ENCODE data around the gene B4GAT1.

DNA sequence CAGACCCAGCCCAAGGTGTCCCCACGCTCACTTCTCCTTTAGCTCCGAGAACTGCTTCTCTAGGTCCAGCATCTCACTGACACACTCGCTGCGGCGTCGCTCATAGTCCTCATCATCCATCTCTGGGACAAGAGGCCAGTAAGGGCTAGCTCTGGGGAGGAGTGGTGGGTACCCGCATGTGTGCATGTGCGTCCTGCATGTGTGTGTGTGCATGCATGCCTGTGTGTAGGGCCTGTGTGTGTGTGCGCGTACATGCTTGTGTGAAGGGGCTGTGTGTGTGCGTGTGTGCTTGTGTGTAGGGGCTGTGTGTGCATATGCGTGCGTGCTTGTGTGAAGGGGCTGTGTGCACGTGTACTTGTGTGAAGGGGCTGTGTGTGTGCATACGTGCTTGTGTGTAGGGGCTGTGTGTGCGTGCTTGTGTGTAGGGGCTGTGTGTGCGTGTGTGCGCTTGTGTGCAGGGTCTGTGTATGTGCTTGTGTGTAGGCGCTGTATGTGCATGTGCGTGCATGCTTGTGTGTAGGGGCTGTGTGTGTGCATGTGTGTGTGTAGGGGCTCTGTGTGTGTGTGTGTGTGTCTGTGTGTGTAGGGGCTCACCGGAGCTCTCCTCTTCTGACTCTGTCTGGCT lies 5.8 kb downstream of the B4GAT1 start:
- TF ChIP-seq, protein P1, sequence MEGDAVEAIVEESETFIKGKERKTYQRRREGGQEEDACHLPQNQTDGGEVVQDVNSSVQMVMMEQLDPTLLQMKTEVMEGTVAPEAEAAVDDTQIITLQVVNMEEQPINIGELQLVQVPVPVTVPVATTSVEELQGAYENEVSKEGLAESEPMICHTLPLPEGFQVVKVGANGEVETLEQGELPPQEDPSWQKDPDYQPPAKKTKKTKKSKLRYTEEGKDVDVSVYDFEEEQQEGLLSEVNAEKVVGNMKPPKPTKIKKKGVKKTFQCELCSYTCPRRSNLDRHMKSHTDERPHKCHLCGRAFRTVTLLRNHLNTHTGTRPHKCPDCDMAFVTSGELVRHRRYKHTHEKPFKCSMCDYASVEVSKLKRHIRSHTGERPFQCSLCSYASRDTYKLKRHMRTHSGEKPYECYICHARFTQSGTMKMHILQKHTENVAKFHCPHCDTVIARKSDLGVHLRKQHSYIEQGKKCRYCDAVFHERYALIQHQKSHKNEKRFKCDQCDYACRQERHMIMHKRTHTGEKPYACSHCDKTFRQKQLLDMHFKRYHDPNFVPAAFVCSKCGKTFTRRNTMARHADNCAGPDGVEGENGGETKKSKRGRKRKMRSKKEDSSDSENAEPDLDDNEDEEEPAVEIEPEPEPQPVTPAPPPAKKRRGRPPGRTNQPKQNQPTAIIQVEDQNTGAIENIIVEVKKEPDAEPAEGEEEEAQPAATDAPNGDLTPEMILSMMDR (IDR thresholded peaks at IDR 0.05): no peak
- TF ChIP-seq RFX5 (IDR thresholded peaks at IDR 0.05) (no peak), MAFK (IDR thresholded peaks at IDR 0.05; ENCODE audit: partially characterized antibody) (no peak), POLR2A (IDR thresholded peaks at IDR 0.05; ENCODE audit: low read length) (no peak), KDM5A (IDR thresholded peaks at IDR 0.05) (no peak)
